Measurements from ENCODE around the gene RBM15B. TPM values are rescaled to one million over a fixed set of nuclear protein-coding genes. Genes with fewer than 3 reads are reported as not detected.

RBM15B gene
- total and polyA plus RNA-seq, 3 donors from 2014 or later, result 27.1 to 41.4 (median 33.9) TPM

- Histone ChIP-seq H3K9me3 (no peaks in the 10 kb centered on the region), H3K27ac (no peak overlapping the region), H3K27me3 (no peaks in the 10 kb centered on the region), H3K4me3 (no peak overlapping the region), H3K4me1 (no peaks in the 10 kb centered on the region), H3K36me3 (ENCODE audit: low read depth, missing control alignments) (no peaks in the 10 kb centered on the region)
- no peak for DNase-seq
- intact Hi-C loops (cut with DNase I; ENCODE audit: low total_unique reads), result no loop called here
- TF ChIP-seq CTCF (IDR thresholded peaks at IDR 0.05) (no peak), POLR2A (IDR thresholded peaks at IDR 0.05) (no peak)
Observed at GRCh38 chr3:51375136-51375535, 15.9 kb upstream of the RBM15B start.

- no peak for DNase-seq
- no peak overlapping the region for H3K4me3 ChIP-seq
- 83 to 87% methylated on average over 8 of the region's 8 CpGs for WGBS, 2 donors
- H3K27ac ChIP-seq, result no peak overlapping the region
- intact Hi-C loops (cut with DNase I; ENCODE audit: low total_unique reads), result no loop called here
- H3K9me3 ChIP-seq, result no peaks in the 10 kb centered on the region
- H3K36me3 ChIP-seq (ENCODE audit: low read depth, missing control alignments), result no peaks in the 10 kb centered on the region
- H3K27me3 ChIP-seq, result no peaks in the 10 kb centered on the region
- TF ChIP-seq CTCF (IDR thresholded peaks at IDR 0.05) (no peak), POLR2A (IDR thresholded peaks at IDR 0.05) (no peak)
- H3K4me1 ChIP-seq, result no peaks in the 10 kb centered on the region
Observed at GRCh38 chr3:51375571-51375970, 15.5 kb upstream of the RBM15B start.

GRCh38 chr3:51378065-51378464 lies 13.0 kb upstream of the RBM15B start:
- no peak for DNase-seq
- WGBS, 2 donors, result 82 to 97% methylated on average over 5 of the region's 5 CpGs
- Histone ChIP-seq H3K9me3 (no peaks in the 10 kb centered on the region), H3K4me3 (no peak overlapping the region), H3K27me3 (no peaks in the 10 kb centered on the region), H3K36me3 (ENCODE audit: low read depth, missing control alignments) (no peaks in the 10 kb centered on the region), H3K4me1 (no peaks in the 10 kb centered on the region), H3K27ac (no peak overlapping the region)
- no peak for TF ChIP-seq CTCF (IDR thresholded peaks at IDR 0.05)
- no peak for TF ChIP-seq POLR2A (IDR thresholded peaks at IDR 0.05)
- intact Hi-C loops (cut with DNase I; ENCODE audit: low total_unique reads), result no loop called here

- H3K9me3 ChIP-seq, result no peaks in the 10 kb centered on the region
- no peak overlapping the region for H3K4me3 ChIP-seq
- TF ChIP-seq CTCF (IDR thresholded peaks at IDR 0.05) (no peak), POLR2A (IDR thresholded peaks at IDR 0.05) (no peak)
- WGBS, 2 donors, result 78 to 100% methylated on average over 2 of the region's 2 CpGs
- H3K4me1 ChIP-seq, result peaks cover 1% of the 10 kb centered on the region
- DNase-seq, result no peak
- H3K27me3 ChIP-seq, result no peaks in the 10 kb centered on the region
- H3K36me3 ChIP-seq (ENCODE audit: low read depth, missing control alignments), result no peaks in the 10 kb centered on the region
- H3K27ac ChIP-seq, result no peak overlapping the region
- intact Hi-C loops (cut with DNase I; ENCODE audit: low total_unique reads), result no loop called here
Observed at GRCh38 chr3:51378726-51379125, 12.4 kb upstream of the RBM15B start.

- Histone ChIP-seq H3K4me3 (no peak overlapping the region), H3K9me3 (no peaks in the 10 kb centered on the region), H3K27ac (no peak overlapping the region), H3K36me3 (ENCODE audit: low read depth, missing control alignments) (no peaks in the 10 kb centered on the region), H3K27me3 (no peaks in the 10 kb centered on the region), H3K4me1 (peaks cover 7% of the 10 kb centered on the region)
- intact Hi-C loops (cut with DNase I; ENCODE audit: low total_unique reads), result no loop called here
- DNase-seq, result no peak
- TF ChIP-seq POLR2A (IDR thresholded peaks at IDR 0.05) (no peak), CTCF (IDR thresholded peaks at IDR 0.05) (no peak)
- 61 to 84% methylated on average over 2 to 8 of the region's 8 CpGs for WGBS, 2 donors
Observed at GRCh38 chr3:51379301-51379700, 11.8 kb upstream of the RBM15B start.

All from testis (tissue), 3 donors.